ENCODE results near the gene RNASEH2A. TPM values are rescaled to one million over a fixed set of nuclear protein-coding genes. Genes with fewer than 3 reads are reported as not detected.
A peak's percentile ranks its signal among the peaks of the same experiment; 100 is the strongest.

RNASEH2A gene
- total RNA-seq, 2 donors from 2014 or later = 8.7 to 11.5 TPM

DNA sequence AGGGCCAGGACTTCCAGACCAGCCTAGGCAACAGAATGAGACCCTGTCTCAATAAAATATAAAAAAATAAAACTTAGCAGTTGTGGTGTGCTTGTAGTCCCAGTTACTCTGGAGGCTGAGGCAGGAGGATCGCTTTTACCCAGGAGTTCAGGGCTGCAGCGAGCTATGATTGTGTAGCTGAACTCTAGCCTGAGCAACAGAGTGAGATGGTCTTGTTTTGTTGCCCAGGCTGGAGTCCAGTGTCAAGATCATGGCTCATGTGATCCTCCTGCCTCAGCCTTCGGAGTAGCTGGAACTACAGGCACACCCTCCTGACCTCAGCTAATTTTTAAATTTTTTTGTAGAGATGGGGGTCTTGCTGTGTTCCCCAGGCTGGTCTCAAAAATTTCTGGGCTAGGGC lies 19.4 kb upstream of the RNASEH2A start:
- DNase-seq (ENCODE audit: low spot score) = no peak
- no peaks in the 10 kb centered on the region for H3K27me3 ChIP-seq (replicated peaks; ENCODE audit: insufficient read depth)
- H3K36me3 ChIP-seq = no peaks in the 10 kb centered on the region
- WGBS = 81% methylated on average over 3 of the region's 3 CpGs
- peak overlapping the region; percentile 100 for H3K27ac ChIP-seq
- intact Hi-C loops (cut with DNase I) = no loop called here
- no peak overlapping the region for H3K4me3 ChIP-seq
- peaks cover 67% of the 10 kb centered on the region for H3K4me1 ChIP-seq (replicated peaks)
- H3K9me3 ChIP-seq = no peaks in the 10 kb centered on the region
- TF ChIP-seq POLR2A (IDR thresholded peaks at IDR 0.05) = no peak
- TF ChIP-seq CTCF (IDR thresholded peaks at IDR 0.05) = no peak
- no peak for TF ChIP-seq POLR2AphosphoS5 (IDR thresholded peaks at IDR 0.05)

DNA sequence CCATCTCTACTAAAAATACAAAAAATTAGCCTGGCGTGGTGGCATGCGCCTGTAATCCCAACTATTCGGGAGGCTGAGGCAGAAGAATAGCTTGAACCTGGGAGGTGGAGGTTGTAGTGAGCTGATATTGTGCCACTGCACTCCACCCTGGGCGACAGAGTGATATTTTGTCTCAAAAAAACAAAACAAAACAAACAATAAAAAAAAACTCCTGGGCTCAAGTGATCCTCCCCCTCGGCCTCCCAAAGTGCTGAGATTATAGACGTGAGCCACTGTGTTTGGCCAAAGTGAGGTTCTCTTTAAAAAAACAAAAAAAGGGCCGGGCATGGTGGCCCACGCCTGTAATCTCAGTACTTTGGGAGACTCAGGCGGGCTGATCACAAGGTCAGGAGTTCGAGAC lies 18.9 kb upstream of the RNASEH2A start:
- H3K27ac ChIP-seq = peak overlapping the region; percentile 100
- 74% methylated on average over 10 of the region's 10 CpGs for WGBS
- TF ChIP-seq POLR2AphosphoS5 (IDR thresholded peaks at IDR 0.05) = no peak
- TF ChIP-seq POLR2A (IDR thresholded peaks at IDR 0.05) = no peak
- TF ChIP-seq CTCF (IDR thresholded peaks at IDR 0.05) = no peak
- H3K4me3 ChIP-seq = no peak overlapping the region
- peaks cover 67% of the 10 kb centered on the region for H3K4me1 ChIP-seq (replicated peaks)
- H3K36me3 ChIP-seq = no peaks in the 10 kb centered on the region
- DNase-seq (ENCODE audit: low spot score) = no peak
- intact Hi-C loops (cut with DNase I) = no loop called here
- no peaks in the 10 kb centered on the region for H3K27me3 ChIP-seq (replicated peaks; ENCODE audit: insufficient read depth)
- H3K9me3 ChIP-seq = no peaks in the 10 kb centered on the region

- H3K4me1 ChIP-seq (replicated peaks) = peaks cover 62% of the 10 kb centered on the region
- no peak for DNase-seq (ENCODE audit: low spot score)
- H3K9me3 ChIP-seq = no peaks in the 10 kb centered on the region
- peak overlapping the region in 1 of 2 donors; percentile 79 for H3K4me3 ChIP-seq
- 59% methylated on average over 4 of the region's 4 CpGs for WGBS
- H3K27ac ChIP-seq = peak overlapping the region; percentile 100
- H3K36me3 ChIP-seq = no peaks in the 10 kb centered on the region
- TF ChIP-seq POLR2A (IDR thresholded peaks at IDR 0.05) (no peak), POLR2AphosphoS5 (IDR thresholded peaks at IDR 0.05) (no peak), CTCF (IDR thresholded peaks at IDR 0.05) (no peak)
- intact Hi-C loops (cut with DNase I) = no loop called here
- H3K27me3 ChIP-seq (replicated peaks; ENCODE audit: insufficient read depth) = no peaks in the 10 kb centered on the region
Measured at GRCh38 chr19:12788042-12788681, 18.2 kb upstream of the RNASEH2A start.

DNA sequence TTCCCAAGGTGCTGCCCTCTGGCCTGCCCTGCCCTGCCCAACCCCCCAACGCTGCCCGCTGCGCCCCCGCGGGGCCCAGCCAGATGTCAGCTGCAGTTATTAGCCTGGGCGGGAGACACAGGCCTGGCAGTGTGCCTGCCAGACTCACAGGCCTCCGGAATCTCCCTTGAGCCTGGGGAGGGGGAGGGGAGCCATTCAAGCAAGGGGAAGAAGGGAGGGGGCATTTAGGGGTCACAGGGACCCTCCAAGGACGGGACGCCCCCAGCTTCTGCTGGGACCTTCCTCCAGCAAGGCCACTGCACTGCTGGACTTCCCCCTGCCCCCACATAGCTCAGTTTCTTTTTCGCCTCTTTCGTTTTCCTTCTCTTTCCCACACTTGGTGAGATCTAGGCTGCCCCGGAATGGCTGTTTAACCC lies 17.7 kb upstream of the RNASEH2A start:
- Histone ChIP-seq H3K27ac (peak overlapping the region; percentile 100), H3K4me3 (peak overlapping the region; percentile 79 to 85), H3K27me3 (replicated peaks; ENCODE audit: insufficient read depth) (no peaks in the 10 kb centered on the region), H3K4me1 (replicated peaks) (peaks cover 57% of the 10 kb centered on the region), H3K36me3 (no peaks in the 10 kb centered on the region), H3K9me3 (no peaks in the 10 kb centered on the region)
- TF ChIP-seq POLR2AphosphoS5 (IDR thresholded peaks at IDR 0.05) (peak; percentile 35), CTCF (IDR thresholded peaks at IDR 0.05) (no peak)
- DNase-seq (ENCODE audit: low spot score) = peak; percentile 71
- 2% methylated on average over 12 of the region's 12 CpGs for WGBS
- intact Hi-C loops (cut with DNase I) = no loop called here
